ENCODE results near the gene DUOX2. TPM values are rescaled to one million over a fixed set of nuclear protein-coding genes. Genes with fewer than 3 reads are reported as not detected.
A peak's percentile ranks its signal among the peaks of the same experiment; 100 is the strongest.

DUOX2 gene
- total and polyA plus RNA-seq, 2 donors, result 0.05 to 0.37 TPM

GRCh38 chr15:45123397-45123796, 9.4 kb upstream of the DUOX2 start:
- DNase-seq (ENCODE audit: low read depth in 6 of 9, low spot score in 9 of 9), result no peak
- no peaks in the 10 kb centered on the region for H3K9me3 ChIP-seq (ENCODE audit: control insufficient read depth in 2 of 2, insufficient read depth in 1 of 2, low read length in 1 of 2)
- H3K4me1 ChIP-seq (ENCODE audit: control insufficient read depth in 2 of 2, insufficient read depth in 2 of 2, low read length in 2 of 2), result no peaks in the 10 kb centered on the region
- H3K4me3 ChIP-seq (ENCODE audit: low read length in 2 of 2), result no peak overlapping the region
- H3K27me3 ChIP-seq (ENCODE audit: control insufficient read depth in 2 of 2, insufficient read depth in 1 of 2, low read length in 1 of 2), result peaks cover 15 to 73% of the 10 kb centered on the region in 2 donors
- no peak overlapping the region for H3K27ac ChIP-seq (ENCODE audit: low read depth in 1 of 2, low read length in 1 of 2)
- H3K36me3 ChIP-seq (ENCODE audit: control insufficient read depth in 2 of 2, insufficient read depth in 2 of 2, low read length in 1 of 2), result no peaks in the 10 kb centered on the region

DNA sequence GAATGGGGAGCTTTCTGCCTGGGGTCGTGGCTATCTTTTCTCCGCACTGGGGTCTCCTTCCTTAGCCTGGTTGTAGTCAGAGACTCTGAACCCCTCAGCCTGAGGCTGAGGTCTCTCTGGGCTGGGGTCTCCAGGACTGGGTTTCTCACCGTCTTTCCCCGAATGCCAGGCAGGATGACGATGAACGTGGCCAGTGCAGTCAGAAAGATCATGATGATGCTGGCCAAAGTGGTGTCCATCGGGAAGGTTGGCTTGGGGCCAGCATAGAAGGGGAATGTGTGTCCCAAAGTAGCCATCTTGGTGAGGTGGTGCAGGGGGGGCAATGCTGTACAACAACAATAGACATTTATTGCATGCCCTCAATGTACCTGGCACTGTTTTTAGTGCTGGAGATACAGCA, 8.7 kb upstream of the DUOX2 start:
- Histone ChIP-seq H3K27ac (ENCODE audit: low read depth in 1 of 2, low read length in 1 of 2) (no peak overlapping the region), H3K36me3 (ENCODE audit: control insufficient read depth in 2 of 2, insufficient read depth in 2 of 2, low read length in 1 of 2) (no peaks in the 10 kb centered on the region), H3K27me3 (ENCODE audit: control insufficient read depth in 2 of 2, insufficient read depth in 1 of 2, low read length in 1 of 2) (peaks cover 12 to 73% of the 10 kb centered on the region in 2 donors), H3K4me1 (ENCODE audit: control insufficient read depth in 2 of 2, insufficient read depth in 2 of 2, low read length in 2 of 2) (peaks cover 0 to 2% of the 10 kb centered on the region in 2 donors), H3K4me3 (ENCODE audit: low read length in 2 of 2) (no peak overlapping the region), H3K9me3 (ENCODE audit: control insufficient read depth in 2 of 2, insufficient read depth in 1 of 2, low read length in 1 of 2) (peaks cover 0 to 3% of the 10 kb centered on the region in 2 donors)
- WGBS, result 91% methylated on average over 7 of the region's 7 CpGs
- DNase-seq (ENCODE audit: low read depth in 6 of 9, low spot score in 9 of 9), result no peak

DNA sequence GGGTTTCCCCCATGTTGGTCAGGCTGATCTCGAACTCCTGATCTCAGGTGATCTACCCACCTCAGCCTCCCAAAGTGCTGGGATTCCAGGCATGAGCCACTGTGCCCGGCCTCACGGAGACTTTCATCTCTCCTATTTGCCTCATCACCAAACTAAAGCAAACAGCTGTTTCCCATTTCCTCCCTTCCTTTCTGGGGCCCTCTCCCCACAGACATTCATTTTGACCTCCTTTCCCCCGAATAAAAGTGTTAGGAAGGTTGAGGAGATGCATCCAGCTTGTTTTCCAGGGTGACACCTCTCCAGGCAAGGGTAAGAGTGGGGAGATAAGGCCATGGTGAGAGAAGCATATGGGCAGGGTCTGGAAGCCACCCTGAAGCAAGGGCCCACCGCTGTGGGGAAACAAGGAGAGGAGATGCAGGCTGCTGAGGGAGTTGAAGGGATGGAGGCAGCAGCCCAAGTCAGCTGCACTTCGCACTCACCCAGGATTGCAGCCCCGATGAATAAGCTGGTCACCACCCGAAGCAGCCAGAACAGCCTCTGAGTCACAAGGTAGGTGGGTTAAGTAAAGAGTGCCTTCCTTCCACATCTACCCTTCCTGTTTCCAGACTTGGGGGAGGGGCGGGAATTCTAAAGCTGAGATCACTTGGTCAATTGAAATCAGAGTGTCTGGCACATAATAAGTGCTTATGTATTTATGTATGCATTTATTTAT, 7.9 kb upstream of the DUOX2 start:
- Histone ChIP-seq H3K9me3 (ENCODE audit: control insufficient read depth in 2 of 2, insufficient read depth in 1 of 2, low read length in 1 of 2) (peaks cover 0 to 5% of the 10 kb centered on the region in 2 donors), H3K27me3 (ENCODE audit: control insufficient read depth in 2 of 2, insufficient read depth in 1 of 2, low read length in 1 of 2) (peaks cover 20 to 75% of the 10 kb centered on the region in 2 donors), H3K4me1 (ENCODE audit: control insufficient read depth in 2 of 2, insufficient read depth in 2 of 2, low read length in 2 of 2) (peaks cover 0 to 5% of the 10 kb centered on the region in 2 donors), H3K4me3 (ENCODE audit: low read length in 2 of 2) (no peak overlapping the region), H3K27ac (ENCODE audit: low read depth in 1 of 2, low read length in 1 of 2) (no peak overlapping the region), H3K36me3 (ENCODE audit: control insufficient read depth in 2 of 2, insufficient read depth in 2 of 2, low read length in 1 of 2) (no peaks in the 10 kb centered on the region)
- 71% methylated on average over 9 of the region's 9 CpGs for WGBS
- DNase-seq (ENCODE audit: low read depth in 6 of 9, low spot score in 9 of 9), result no peak

DNA sequence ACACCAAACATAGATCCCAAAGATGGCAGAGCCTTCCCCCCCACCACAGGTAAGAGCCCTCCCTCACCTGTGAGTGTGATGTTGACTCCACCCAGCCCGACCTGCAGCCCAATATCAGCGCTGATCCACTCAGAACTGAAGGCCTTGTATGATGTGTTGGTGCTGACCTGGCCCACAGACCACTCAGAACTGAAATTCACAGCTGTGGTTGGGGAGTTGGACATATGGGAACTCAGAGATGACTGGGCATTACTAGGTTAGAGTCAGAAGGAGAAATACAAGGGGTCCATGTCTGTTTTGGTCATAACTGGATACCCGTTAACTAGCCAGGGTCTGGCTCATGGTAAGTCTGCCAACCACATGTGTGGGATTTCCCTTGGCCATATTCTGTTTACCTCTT, 7.0 kb upstream of the DUOX2 start:
- Histone ChIP-seq H3K27ac (ENCODE audit: low read depth in 1 of 2, low read length in 1 of 2) (no peak overlapping the region), H3K4me3 (ENCODE audit: low read length in 2 of 2) (no peak overlapping the region), H3K36me3 (ENCODE audit: control insufficient read depth in 2 of 2, insufficient read depth in 2 of 2, low read length in 1 of 2) (no peaks in the 10 kb centered on the region), H3K4me1 (ENCODE audit: control insufficient read depth in 2 of 2, insufficient read depth in 2 of 2, low read length in 2 of 2) (peaks cover 0 to 5% of the 10 kb centered on the region in 2 donors), H3K9me3 (ENCODE audit: control insufficient read depth in 2 of 2, insufficient read depth in 1 of 2, low read length in 1 of 2) (peaks cover 0 to 5% of the 10 kb centered on the region in 2 donors), H3K27me3 (ENCODE audit: control insufficient read depth in 2 of 2, insufficient read depth in 1 of 2, low read length in 1 of 2) (peaks cover 24 to 80% of the 10 kb centered on the region in 2 donors)
- DNase-seq (ENCODE audit: low read depth in 6 of 9, low spot score in 9 of 9), result no peak
- WGBS, result 97% methylated on average over 3 of the region's 3 CpGs

GRCh38 chr15:45120081-45120972, 6.4 kb upstream of the DUOX2 start:
- DNase-seq (ENCODE audit: low read depth in 6 of 9, low spot score in 9 of 9), result no peak
- H3K36me3 ChIP-seq (ENCODE audit: control insufficient read depth in 2 of 2, insufficient read depth in 2 of 2, low read length in 1 of 2), result no peaks in the 10 kb centered on the region
- no peak overlapping the region for H3K27ac ChIP-seq (ENCODE audit: low read depth in 1 of 2, low read length in 1 of 2)
- peaks cover 0 to 5% of the 10 kb centered on the region in 2 donors for H3K4me1 ChIP-seq (ENCODE audit: control insufficient read depth in 2 of 2, insufficient read depth in 2 of 2, low read length in 2 of 2)
- H3K27me3 ChIP-seq (ENCODE audit: control insufficient read depth in 2 of 2, insufficient read depth in 1 of 2, low read length in 1 of 2), result peaks cover 26 to 82% of the 10 kb centered on the region in 2 donors
- WGBS, result 97% methylated on average over 10 of the region's 10 CpGs
- H3K9me3 ChIP-seq (ENCODE audit: control insufficient read depth in 2 of 2, insufficient read depth in 1 of 2, low read length in 1 of 2), result peaks cover 0 to 5% of the 10 kb centered on the region in 2 donors
- H3K4me3 ChIP-seq (ENCODE audit: low read length in 2 of 2), result no peak overlapping the region

DNA sequence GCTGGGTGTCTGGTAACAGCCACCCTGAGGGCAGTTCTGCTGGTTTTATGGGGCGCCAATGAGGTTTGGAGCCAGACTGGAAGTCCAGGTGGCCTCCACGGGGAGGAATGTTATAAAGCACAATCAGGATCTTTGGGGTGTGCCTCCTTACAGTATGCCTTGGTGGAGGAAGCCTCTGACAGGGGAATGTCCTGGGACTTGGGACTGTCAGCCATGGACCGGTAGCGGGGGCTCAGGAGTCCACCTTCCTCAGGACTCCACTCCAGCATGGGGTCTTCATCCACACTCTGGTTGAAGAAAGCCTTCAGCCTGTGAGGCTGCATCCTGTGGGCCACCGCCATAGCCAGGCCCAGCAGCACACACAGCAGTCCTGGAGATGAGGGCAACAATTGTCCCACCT, 5.0 kb upstream of the DUOX2 start:
- peaks cover 0 to 5% of the 10 kb centered on the region in 2 donors for H3K4me1 ChIP-seq (ENCODE audit: control insufficient read depth in 2 of 2, insufficient read depth in 2 of 2, low read length in 2 of 2)
- H3K9me3 ChIP-seq (ENCODE audit: control insufficient read depth in 2 of 2, insufficient read depth in 1 of 2, low read length in 1 of 2), result peaks cover 0 to 5% of the 10 kb centered on the region in 2 donors
- H3K27ac ChIP-seq (ENCODE audit: low read depth in 1 of 2, low read length in 1 of 2), result no peak overlapping the region
- no peak overlapping the region for H3K4me3 ChIP-seq (ENCODE audit: low read length in 2 of 2)
- H3K27me3 ChIP-seq (ENCODE audit: control insufficient read depth in 2 of 2, insufficient read depth in 1 of 2, low read length in 1 of 2), result peaks cover 39 to 87% of the 10 kb centered on the region in 2 donors
- DNase-seq (ENCODE audit: low read depth in 6 of 9, low spot score in 9 of 9), result no peak
- 96% methylated on average over 5 of the region's 5 CpGs for WGBS
- H3K36me3 ChIP-seq (ENCODE audit: control insufficient read depth in 2 of 2, insufficient read depth in 2 of 2, low read length in 1 of 2), result no peaks in the 10 kb centered on the region

DNA sequence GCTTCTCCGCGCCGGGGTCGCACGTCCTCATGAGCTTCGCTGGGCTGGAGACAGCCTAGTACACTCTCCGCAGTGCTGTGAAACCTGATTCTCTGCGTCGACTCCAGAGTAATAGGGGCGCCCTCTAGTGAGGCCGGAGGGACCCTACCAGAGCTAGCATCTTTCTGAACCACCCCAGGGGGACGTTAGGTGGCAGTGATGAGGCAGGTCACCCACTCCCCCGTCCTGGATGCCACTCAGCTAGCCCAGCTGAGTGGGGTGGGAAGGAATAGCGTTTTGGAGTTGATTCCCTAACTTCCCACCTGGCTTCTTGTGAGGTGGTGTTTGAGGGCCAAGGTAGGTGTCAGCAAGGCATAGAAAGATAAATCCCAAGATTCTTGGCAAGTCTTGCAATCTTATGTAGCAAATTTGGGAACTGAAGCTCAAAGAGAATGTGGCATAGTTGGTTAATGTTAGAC, 4.2 kb upstream of the DUOX2 start:
- Histone ChIP-seq H3K36me3 (ENCODE audit: control insufficient read depth in 2 of 2, insufficient read depth in 2 of 2, low read length in 1 of 2) (no peaks in the 10 kb centered on the region), H3K9me3 (ENCODE audit: control insufficient read depth in 2 of 2, insufficient read depth in 1 of 2, low read length in 1 of 2) (peaks cover 0 to 5% of the 10 kb centered on the region in 2 donors), H3K4me3 (ENCODE audit: low read length in 2 of 2) (peak overlapping the region in 1 of 2 donors; percentile 17), H3K4me1 (ENCODE audit: control insufficient read depth in 2 of 2, insufficient read depth in 2 of 2, low read length in 2 of 2) (peaks cover 0 to 5% of the 10 kb centered on the region in 2 donors), H3K27ac (ENCODE audit: low read depth in 1 of 2, low read length in 1 of 2) (no peak overlapping the region), H3K27me3 (ENCODE audit: control insufficient read depth in 2 of 2, insufficient read depth in 1 of 2, low read length in 1 of 2) (peaks cover 45 to 87% of the 10 kb centered on the region in 2 donors)
- under 1% methylated on average over 14 of the region's 14 CpGs for WGBS
- DNase-seq (ENCODE audit: low read depth in 6 of 9, low spot score in 9 of 9), result peak; percentile 63 to 91 (median 82)

DNA sequence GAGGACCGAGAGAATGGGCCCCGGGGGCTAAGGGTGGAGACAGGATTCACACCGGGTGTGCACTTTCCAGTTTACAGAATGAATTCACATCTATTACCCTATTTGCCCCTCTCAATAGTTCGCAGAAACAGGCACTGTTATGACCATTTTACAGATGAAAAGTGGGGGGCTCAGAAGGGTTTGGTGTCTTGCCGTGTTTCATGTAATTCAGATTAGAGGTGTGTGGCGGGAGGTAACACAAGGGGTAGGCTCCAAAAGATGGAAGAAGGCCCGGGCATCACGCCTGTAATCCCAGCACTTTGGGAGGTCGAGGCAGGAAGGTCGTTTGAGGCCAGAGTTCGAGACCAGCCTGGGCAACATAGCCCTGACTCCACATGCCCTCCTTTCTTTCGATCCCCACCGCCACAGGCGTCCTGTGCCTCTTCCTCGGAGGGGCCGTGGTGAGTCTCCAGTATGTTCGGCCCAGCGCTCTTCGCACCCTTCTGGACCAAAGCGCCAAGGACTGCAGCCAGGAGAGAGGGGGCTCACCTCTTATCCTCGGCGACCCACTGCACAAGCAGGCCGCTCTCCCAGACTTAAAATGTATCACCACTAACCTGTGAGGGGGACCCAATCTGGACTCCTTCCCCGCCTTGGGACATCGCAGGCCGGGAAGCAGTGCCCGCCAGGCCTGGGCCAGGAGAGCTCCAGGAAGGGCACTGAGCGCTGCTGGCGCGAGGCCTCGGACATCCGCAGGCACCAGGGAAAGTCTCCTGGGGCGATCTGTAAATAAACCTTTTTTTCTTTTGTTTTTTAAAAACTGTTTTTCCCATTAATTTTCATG, 3.5 kb upstream of the DUOX2 start:
- peaks cover 0 to 5% of the 10 kb centered on the region in 2 donors for H3K9me3 ChIP-seq (ENCODE audit: control insufficient read depth in 2 of 2, insufficient read depth in 1 of 2, low read length in 1 of 2)
- WGBS, result 23% methylated on average over 33 of the region's 33 CpGs
- no peak overlapping the region for H3K27ac ChIP-seq (ENCODE audit: low read depth in 1 of 2, low read length in 1 of 2)
- peaks cover 52 to 87% of the 10 kb centered on the region in 2 donors for H3K27me3 ChIP-seq (ENCODE audit: control insufficient read depth in 2 of 2, insufficient read depth in 1 of 2, low read length in 1 of 2)
- peaks cover 0 to 5% of the 10 kb centered on the region in 2 donors for H3K4me1 ChIP-seq (ENCODE audit: control insufficient read depth in 2 of 2, insufficient read depth in 2 of 2, low read length in 2 of 2)
- peak overlapping the region in 1 of 2 donors; percentile 17 for H3K4me3 ChIP-seq (ENCODE audit: low read length in 2 of 2)
- no peaks in the 10 kb centered on the region for H3K36me3 ChIP-seq (ENCODE audit: control insufficient read depth in 2 of 2, insufficient read depth in 2 of 2, low read length in 1 of 2)
- no peak for DNase-seq (ENCODE audit: low read depth in 6 of 9, low spot score in 9 of 9)
